Measurements from ENCODE around the gene ISOC2.

Gene ISOC2

DNA sequence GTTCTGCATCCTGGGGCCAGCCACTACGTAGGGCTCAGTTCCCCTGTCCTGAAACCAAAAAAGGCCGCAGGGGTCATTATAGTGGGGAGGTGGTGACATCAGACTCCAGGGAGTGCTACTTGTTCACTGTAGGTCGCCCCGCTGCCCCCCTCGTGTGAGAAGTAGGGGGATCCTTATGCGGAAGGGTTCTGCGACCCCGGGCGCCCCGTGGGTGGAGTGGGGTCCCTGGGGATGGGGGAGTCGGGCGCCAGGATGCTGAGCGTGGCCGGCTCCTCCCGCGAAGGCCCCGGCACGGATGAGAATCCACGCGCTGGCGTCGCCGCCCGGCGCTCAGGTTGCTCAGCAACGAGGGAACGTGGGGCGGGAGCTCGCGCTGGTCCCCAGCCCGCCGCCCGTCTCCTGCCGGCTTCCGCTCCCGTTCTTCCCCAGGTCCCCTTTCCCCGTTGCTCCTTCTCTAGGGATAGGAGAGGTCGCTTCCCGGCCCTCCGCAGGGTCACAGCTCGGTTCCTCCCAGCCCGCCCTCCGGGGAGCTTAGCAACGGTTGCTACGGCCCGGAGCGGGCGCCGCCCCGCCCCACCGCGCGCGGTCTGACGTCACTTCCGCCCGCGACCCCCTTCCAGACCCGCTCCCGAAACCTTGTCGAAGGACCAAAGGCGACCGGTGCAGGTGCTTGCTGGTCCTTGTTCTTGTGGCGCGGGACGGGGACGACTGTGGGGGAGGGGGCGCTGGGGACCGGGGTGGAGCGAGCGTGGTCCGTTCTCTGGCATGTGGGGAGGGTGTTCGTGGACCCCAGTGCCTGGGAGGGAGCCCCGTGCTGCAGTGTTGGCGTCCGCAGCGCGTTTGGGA lies 23.4 kb upstream of the ISOC2 start, which contains the start of gene NAT14:
NAT14 (plus strand) TSS at position 596 of the 846 bp plus-strand sequence. CDS start 521 bp downstream, outside the sequence.
- H3K4me3 Mint-ChIP-seq = peak within 1 kb of the TSS; percentile 79
- no peaks in the 10 kb centered on the region for H3K9me3 Mint-ChIP-seq
- peaks cover 11% of the 10 kb centered on the region for H3K27me3 Mint-ChIP-seq
- ATAC-seq = peak; percentile 64
- H3K36me3 Mint-ChIP-seq = peaks cover 3% of the 10 kb centered on the region
- H3K4me1 Mint-ChIP-seq = peaks cover 34% of the 10 kb centered on the region
- peak within 1 kb of the TSS; percentile 74 for H3K27ac Mint-ChIP-seq

DNA sequence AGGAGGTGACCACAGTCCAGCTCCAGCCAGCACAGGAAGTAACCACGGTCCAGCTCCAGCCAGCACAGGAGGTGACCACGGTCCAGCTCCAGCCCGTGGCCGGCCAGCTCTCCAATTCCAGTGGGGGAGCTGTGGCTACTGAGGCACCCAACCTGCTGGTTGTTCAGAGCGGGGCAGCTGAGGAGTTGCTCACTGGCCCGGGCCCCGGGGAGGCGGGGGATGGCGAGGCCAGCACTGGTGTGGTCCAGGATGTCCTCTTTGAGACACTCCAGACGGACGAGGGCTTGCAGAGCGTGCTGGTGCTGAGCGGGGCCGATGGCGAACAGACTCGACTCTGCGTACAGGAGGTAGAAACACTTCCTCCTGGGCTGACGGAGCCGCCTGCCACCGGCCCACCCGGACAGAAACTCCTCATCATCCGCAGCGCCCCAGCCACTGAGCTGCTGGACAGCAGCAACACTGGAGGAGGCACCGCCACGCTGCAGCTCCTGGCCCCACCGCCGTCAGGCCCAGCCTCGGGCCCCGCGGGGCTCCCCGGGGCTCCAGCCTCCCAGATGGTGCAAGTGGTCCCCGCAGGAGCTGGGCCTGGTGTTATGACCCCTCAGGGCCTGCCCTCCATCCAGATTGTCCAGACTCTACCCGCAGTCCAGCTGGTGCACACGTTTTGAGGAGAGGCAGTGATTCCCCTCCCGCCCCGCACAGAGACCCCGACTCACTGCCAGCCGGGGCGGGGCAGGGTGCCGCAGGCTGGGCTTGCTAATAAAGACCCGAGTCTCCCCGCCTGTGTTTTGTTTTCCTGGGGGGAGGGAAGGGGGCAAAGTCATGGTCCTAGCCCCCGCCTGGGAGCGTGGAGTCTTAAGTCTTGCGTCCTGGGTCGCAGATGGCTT lies 22.5 kb upstream of the ISOC2 start:
- peak overlapping the region; percentile 74 for H3K27ac Mint-ChIP-seq
- peaks cover 12% of the 10 kb centered on the region for H3K36me3 Mint-ChIP-seq
- no peak for ATAC-seq
- H3K4me3 Mint-ChIP-seq = peak overlapping the region; percentile 79
- H3K9me3 Mint-ChIP-seq = no peaks in the 10 kb centered on the region
- H3K4me1 Mint-ChIP-seq = peaks cover 43% of the 10 kb centered on the region
- peaks cover 10% of the 10 kb centered on the region for H3K27me3 Mint-ChIP-seq

DNA sequence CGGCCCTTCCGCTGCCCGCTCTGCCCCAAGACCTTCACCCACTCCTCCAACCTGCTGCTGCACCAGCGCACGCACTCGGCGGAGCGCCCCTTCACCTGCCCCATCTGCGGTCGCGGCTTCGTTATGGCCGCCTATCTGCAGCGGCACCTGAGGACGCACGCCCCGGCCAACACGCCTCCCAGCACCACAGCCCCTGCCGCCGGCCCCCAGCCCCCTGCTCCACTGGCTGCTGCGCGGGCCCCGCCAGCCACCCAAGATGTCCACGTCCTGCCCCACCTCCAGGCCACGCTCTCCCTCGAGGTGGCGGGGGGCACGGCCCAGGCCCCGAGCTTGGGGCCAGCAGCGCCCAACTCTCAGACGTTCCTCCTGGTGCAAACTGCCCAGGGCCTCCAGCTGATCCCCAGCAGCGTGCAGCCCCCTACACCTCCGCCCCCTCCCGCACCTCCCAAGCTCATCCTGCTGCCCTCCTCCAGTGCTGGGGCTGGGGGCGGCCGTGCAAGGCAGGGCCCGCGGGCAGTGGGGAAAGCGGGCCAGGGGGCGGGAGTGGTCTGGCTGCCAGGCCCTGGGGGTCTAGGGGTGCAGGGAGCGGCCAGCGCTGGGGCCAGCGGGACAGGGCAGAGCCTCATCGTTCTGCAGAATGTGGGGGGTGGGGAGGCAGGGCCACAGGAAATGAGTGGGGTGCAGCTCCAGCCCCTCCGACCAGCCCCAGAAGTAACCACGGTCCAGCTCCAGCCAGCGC lies 21.7 kb upstream of the ISOC2 start:
- ATAC-seq = no peak
- H3K36me3 Mint-ChIP-seq = peaks cover 20% of the 10 kb centered on the region
- peaks cover 2% of the 10 kb centered on the region for H3K27me3 Mint-ChIP-seq
- peaks cover 46% of the 10 kb centered on the region for H3K4me1 Mint-ChIP-seq
- H3K4me3 Mint-ChIP-seq = no peak overlapping the region
- no peaks in the 10 kb centered on the region for H3K9me3 Mint-ChIP-seq
- H3K27ac Mint-ChIP-seq = no peak overlapping the region

DNA sequence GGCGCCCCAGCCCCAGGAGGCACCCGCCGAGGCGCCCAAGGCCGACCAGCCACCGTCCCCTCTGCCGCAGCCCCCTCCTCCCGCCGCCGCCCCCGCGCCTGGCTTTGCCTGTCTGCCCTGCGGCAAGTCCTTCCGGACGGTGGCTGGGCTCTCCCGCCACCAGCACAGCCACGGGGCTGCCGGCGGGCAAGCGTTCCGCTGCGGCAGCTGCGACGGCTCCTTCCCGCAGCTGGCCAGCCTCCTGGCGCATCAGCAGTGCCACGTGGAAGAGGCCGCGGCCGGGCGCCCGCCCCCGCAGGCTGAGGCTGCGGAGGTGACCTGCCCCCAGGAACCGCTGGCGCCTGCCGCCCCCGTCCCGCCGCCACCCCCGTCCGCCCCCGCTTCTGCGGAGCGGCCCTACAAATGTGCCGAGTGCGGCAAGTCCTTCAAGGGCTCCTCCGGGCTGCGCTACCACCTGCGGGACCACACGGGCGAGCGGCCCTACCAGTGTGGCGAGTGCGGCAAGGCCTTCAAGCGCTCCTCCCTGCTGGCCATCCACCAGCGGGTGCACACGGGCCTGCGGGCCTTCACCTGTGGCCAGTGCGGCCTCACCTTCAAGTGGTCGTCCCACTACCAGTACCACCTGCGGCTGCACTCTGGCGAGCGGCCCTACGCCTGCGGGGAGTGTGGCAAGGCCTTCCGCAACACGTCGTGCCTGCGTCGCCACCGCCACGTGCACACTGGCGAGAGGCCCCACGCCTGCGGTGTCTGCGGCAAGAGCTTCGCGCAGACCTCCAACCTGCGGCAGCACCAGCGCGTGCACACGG lies 20.9 kb upstream of the ISOC2 start:
- peaks cover 24% of the 10 kb centered on the region for H3K36me3 Mint-ChIP-seq

DNA sequence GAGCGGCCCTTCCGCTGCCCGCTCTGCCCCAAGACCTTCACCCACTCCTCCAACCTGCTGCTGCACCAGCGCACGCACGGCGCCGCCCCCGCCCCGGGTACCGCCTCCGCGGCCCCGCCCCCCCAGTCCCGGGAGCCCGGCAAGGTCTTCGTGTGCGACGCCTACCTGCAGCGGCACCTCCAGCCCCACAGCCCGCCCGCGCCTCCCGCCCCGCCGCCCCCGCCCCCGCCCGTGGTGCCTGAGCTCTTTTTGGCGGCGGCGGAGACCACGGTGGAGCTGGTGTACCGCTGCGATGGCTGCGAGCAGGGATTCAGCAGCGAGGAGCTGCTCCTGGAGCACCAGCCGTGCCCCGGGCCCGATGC lies 20.3 kb upstream of the ISOC2 start:
- no peak overlapping the region for H3K4me3 Mint-ChIP-seq

More for the DNA sequence above, 20.9 kb upstream of the ISOC2 start:
- H3K4me3 Mint-ChIP-seq = no peak overlapping the region
- no peaks in the 10 kb centered on the region for H3K9me3 Mint-ChIP-seq
- ATAC-seq = no peak
- no peak overlapping the region for H3K27ac Mint-ChIP-seq
- H3K27me3 Mint-ChIP-seq = no peaks in the 10 kb centered on the region
- peaks cover 47% of the 10 kb centered on the region for H3K4me1 Mint-ChIP-seq

DNA sequence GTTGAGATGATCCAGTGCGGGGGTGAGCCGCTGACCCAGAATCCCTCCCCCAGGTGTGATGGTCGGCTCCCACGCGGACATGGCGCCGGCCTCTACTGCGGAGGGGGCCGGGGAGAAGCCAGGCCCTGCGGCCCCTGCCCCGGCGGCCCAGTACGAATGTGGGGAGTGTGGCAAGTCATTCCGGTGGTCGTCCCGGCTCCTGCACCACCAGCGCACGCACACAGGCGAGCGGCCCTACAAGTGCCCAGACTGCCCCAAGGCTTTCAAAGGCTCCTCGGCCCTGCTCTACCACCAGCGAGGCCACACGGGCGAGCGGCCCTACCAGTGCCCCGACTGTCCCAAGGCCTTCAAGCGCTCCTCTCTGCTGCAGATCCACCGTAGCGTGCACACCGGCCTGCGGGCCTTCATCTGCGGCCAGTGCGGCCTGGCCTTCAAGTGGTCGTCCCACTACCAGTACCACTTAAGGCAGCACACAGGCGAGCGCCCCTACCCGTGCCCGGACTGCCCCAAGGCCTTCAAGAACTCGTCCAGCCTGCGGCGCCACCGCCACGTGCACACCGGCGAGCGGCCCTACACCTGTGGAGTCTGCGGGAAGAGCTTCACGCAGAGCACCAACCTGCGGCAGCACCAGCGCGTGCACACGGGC lies 19.8 kb upstream of the ISOC2 start:
- Mint-ChIP-seq H3K4me1 (peaks cover 49% of the 10 kb centered on the region), H3K4me3 (no peak overlapping the region), H3K27ac (no peak overlapping the region), H3K27me3 (no peaks in the 10 kb centered on the region), H3K36me3 (peaks cover 24% of the 10 kb centered on the region), H3K9me3 (no peaks in the 10 kb centered on the region)
- ATAC-seq = no peak

More for the DNA sequence above, 20.3 kb upstream of the ISOC2 start:
- Mint-ChIP-seq H3K27ac (no peak overlapping the region), H3K27me3 (no peaks in the 10 kb centered on the region), H3K4me1 (peaks cover 50% of the 10 kb centered on the region), H3K9me3 (no peaks in the 10 kb centered on the region), H3K36me3 (peaks cover 24% of the 10 kb centered on the region)
- no peak for ATAC-seq

DNA sequence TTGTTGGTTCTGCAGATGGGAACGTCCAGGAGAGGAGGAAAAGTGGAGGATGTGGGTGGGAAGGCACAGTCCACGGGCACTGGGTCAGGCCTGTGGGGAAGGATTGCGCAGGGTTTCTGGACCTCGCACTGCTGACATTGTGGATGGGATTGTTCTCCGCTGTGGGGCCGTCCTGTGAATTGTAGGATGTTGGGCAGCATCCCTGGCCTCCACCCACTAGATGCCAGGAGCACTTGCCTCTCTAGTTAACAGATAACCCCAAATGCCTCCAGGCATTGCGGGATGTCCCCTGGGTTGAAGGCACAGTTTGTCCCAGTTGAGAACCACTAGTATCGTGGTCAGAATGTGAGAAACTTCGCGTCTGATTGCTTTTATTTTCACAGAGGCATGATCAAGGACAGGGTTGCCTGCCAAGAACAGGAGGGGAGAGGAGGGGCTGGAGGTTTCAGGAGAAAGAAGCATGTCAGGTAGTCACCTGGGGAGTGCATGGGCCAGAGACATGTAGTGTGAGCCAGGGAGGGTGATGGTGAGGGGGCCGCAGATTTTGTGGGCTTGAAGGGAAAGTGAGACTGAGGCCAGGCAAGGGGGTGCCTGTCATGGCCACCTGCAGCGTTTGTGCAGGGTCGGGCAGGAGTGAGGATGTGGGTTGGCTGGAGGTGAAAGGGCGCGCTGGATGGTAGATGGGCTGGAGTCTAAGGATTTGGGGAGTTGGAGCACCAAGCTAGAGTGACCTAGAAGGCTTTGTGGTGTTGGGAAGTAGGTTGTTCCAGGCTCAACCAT lies 18.2 kb upstream of the ISOC2 start:
- H3K27ac Mint-ChIP-seq = no peak overlapping the region
- no peaks in the 10 kb centered on the region for H3K9me3 Mint-ChIP-seq
- no peaks in the 10 kb centered on the region for H3K27me3 Mint-ChIP-seq
- peaks cover 46% of the 10 kb centered on the region for H3K4me1 Mint-ChIP-seq
- no peak overlapping the region for H3K4me3 Mint-ChIP-seq
- ATAC-seq = no peak
- peaks cover 24% of the 10 kb centered on the region for H3K36me3 Mint-ChIP-seq

DNA sequence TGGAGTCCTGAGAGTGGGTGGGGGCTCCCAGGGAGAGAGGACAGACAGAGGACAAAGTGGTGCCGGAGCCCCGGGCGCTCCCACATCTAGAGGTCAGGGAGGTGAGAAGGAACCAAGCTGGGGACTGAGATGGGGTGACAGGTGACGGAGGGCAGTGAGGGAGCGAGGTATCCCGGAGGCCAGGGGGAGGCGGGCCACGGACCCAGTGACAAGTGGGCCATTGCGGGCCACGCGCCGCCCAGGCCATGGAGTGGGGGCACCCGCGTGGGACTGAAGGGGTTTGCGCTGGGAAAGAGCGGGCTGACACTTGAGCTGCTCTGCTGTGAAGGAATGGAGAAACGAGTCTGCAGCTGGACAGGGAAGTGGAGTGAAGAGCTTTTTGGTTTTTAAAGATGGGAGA lies 17.6 kb upstream of the ISOC2 start:
- H3K27ac Mint-ChIP-seq = peak overlapping the region; percentile 5
- peaks cover 24% of the 10 kb centered on the region for H3K36me3 Mint-ChIP-seq
- no peak for ATAC-seq
- peaks cover 41% of the 10 kb centered on the region for H3K4me1 Mint-ChIP-seq
- no peaks in the 10 kb centered on the region for H3K27me3 Mint-ChIP-seq
- no peak overlapping the region for H3K4me3 Mint-ChIP-seq
- H3K9me3 Mint-ChIP-seq = no peaks in the 10 kb centered on the region

DNA sequence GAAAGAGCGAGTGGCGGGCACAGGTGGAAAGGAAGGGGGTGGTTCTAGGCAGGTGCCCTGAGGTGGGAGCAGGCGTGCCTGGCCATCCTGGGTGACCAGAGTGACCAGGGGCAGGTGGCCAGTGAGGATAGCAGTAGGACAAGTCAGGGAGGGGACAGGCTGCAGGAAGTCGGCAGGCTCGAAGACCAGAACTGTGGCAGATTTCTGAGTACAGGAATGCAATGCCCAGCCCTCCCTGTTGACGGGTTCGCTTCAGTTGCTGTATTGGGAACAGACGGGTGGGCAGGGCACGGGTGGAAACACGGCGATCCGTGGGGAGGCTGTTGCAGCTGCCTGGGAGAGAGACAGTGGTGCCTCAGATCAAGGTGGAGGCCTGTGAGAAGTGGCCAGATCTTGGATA lies 16.9 kb upstream of the ISOC2 start:
- peak overlapping the region; percentile 86 for H3K4me3 Mint-ChIP-seq
- no peak for ATAC-seq
- no peaks in the 10 kb centered on the region for H3K27me3 Mint-ChIP-seq
- peaks cover 24% of the 10 kb centered on the region for H3K36me3 Mint-ChIP-seq
- peaks cover 41% of the 10 kb centered on the region for H3K4me1 Mint-ChIP-seq
- no peaks in the 10 kb centered on the region for H3K9me3 Mint-ChIP-seq
- peak overlapping the region; percentile 5 for H3K27ac Mint-ChIP-seq

DNA sequence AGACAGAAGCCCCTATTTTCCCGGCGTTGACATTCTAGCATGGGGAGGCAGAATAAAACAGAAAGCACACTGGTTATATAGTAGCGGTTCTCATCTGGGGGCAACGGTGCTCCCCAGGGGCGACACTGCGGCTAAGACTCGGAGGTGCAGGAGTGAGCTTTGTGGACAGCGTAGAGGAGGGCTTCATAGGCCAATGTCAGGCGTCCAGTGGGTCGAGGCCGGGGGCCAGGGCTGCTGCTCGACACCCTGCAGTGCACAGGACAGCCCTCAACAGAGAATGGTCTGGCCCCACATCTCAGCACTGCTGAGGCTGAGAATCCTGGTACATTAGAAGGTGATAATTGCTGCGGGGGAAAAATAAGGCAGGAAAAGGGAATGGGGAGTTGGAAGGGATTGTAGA lies 16.5 kb upstream of the ISOC2 start:
- ATAC-seq = no peak
- no peaks in the 10 kb centered on the region for H3K27me3 Mint-ChIP-seq
- no peaks in the 10 kb centered on the region for H3K9me3 Mint-ChIP-seq
- peak overlapping the region; percentile 5 for H3K27ac Mint-ChIP-seq
- H3K36me3 Mint-ChIP-seq = peaks cover 24% of the 10 kb centered on the region
- peaks cover 41% of the 10 kb centered on the region for H3K4me1 Mint-ChIP-seq
- H3K4me3 Mint-ChIP-seq = peak overlapping the region; percentile 86

DNA sequence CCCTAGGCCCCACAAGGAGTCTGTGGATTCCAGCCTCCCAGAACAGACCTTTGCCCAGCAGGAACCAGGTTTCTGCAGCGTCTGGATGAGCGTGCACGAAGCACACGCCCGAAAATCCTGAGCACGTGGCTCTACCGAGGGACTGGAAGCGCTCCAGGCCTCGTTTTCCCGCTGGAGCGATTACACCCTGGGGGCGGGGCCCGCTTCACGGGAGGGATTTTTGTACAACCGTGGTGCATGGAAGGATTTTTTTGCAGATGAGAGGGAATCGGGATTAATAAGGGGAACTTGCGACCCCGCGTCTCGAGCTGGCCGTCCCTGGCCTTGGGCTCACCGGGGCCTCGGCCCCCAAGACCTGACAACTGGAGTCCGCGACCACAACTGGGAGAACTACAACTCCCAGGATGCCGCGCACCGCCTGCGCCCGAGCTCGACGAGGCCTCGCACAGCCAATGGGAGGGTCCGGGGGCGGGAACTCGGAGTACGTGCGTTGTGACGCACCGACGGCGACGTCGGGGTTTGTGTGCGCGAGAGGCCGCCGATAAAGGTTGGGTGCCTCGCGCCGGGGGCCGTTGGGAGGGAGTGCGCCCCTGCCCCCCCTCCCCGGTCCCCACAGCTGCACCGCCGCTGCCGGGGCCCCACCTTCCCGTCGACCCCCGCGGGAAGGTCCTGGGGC lies 14.8 kb upstream of the ISOC2 start, which contains the start of gene ZNF628:
ZNF628 (plus strand) TSS at position 518 of the 676 bp plus-strand sequence. CDS start 3,294 bp downstream, outside the sequence.
- Mint-ChIP-seq H3K36me3 (peaks cover 24% of the 10 kb centered on the region), H3K9me3 (no peaks in the 10 kb centered on the region), H3K27ac (peak within 1 kb of the TSS; percentile 90), H3K27me3 (no peaks in the 10 kb centered on the region), H3K4me1 (peaks cover 41% of the 10 kb centered on the region), H3K4me3 (peak within 1 kb of the TSS; percentile 90)
- ATAC-seq = peak; percentile 97

DNA sequence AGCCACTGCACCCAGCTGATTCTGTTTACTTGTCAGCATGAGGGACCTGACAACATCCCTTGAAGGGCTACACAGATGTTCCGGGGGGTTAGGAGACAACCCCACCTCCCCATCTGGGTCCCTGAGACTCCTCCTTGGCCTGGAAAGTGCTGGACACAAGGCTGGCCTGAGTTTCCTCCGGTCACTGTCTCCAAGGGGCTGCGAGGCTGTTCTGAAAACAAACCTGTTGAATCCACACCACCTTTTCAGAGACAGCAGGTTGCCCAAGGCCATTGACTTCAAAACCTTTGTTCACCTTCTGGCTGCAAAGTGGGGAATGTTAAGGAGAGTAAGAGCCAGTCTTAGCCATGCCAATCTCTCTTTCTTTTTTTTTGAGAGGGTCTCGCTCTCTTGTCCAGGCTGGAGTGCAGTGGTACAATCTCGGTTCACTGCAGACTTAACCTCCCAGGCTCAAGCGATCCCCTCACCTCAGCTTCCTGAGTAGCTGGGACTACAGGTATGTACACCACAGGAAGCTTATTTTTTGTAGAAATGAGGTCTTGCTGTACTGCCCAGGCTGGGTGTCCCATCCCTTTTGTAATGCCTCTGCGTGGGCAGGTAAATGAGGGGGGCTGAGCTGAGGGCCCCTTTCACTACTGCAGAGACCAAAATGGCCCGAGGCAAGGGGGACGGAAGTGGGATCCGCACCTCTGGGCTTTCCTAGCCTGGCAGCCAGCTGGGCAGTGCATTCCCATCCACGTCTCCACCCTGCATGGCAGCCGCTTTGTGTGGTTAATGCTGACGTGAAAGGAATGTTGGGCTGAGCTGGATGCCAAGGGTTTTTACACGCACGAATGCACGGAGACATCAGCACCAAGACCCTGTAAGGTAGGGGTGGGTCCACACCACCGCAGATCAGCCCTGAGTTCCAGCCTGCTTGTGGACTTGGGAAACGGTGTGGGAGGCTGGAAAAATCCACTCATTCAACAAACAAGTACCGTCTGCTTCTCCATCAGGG lies 13.1 kb upstream of the ISOC2 start:
- Mint-ChIP-seq H3K4me3 (peak overlapping the region; percentile 36), H3K9me3 (no peaks in the 10 kb centered on the region), H3K27ac (no peak overlapping the region)

More for the DNA sequence above, 13.1 kb upstream of the ISOC2 start:
- H3K27me3 Mint-ChIP-seq = no peaks in the 10 kb centered on the region
- peaks cover 19% of the 10 kb centered on the region for H3K36me3 Mint-ChIP-seq
- no peak for ATAC-seq
- H3K4me1 Mint-ChIP-seq = peaks cover 36% of the 10 kb centered on the region

All from stimulated activated memory B cell treated with anti-CD40 and anti-IgM and Interleukin-4, amounts not matched to agents 10 μg/mL and 1 μg/mL and 100 μg/mL, for 72 hours (primary cell).